Measurements from ENCODE around the gene TMEM167A.

TMEM167A gene

DNA sequence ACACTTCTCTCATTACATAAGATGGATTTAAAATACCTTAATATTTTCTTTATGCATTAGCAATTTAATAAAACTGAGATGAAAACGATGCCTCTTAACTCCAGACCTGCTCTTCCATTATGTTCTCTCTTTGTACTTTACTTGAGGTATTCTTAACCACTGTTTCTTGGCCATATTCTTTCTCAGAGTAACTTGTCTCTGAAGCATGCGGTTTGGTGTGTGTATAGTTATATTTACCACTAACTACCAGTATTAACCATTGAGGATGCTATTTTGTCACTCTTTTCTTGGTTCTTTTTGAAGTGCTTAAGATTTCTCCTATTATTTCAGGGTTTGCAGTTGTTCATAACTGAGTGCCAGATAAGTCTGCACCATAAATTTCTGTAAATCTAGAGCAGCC lies 17.9 kb downstream of the TMEM167A start:
- TF ChIP-seq, protein P1, sequence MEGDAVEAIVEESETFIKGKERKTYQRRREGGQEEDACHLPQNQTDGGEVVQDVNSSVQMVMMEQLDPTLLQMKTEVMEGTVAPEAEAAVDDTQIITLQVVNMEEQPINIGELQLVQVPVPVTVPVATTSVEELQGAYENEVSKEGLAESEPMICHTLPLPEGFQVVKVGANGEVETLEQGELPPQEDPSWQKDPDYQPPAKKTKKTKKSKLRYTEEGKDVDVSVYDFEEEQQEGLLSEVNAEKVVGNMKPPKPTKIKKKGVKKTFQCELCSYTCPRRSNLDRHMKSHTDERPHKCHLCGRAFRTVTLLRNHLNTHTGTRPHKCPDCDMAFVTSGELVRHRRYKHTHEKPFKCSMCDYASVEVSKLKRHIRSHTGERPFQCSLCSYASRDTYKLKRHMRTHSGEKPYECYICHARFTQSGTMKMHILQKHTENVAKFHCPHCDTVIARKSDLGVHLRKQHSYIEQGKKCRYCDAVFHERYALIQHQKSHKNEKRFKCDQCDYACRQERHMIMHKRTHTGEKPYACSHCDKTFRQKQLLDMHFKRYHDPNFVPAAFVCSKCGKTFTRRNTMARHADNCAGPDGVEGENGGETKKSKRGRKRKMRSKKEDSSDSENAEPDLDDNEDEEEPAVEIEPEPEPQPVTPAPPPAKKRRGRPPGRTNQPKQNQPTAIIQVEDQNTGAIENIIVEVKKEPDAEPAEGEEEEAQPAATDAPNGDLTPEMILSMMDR (IDR thresholded peaks at IDR 0.05; ENCODE audit: low read depth, low read length): no peak
- in situ Hi-C loops (cut with HindIII; ENCODE audit: low sequenced_read_pairs): no loop called here
- H3K4me3 ChIP-seq (ENCODE audit: low read depth, low read length): no peak overlapping the region
- DNase-seq (ENCODE audit: low read depth, low spot score): no peak

DNA sequence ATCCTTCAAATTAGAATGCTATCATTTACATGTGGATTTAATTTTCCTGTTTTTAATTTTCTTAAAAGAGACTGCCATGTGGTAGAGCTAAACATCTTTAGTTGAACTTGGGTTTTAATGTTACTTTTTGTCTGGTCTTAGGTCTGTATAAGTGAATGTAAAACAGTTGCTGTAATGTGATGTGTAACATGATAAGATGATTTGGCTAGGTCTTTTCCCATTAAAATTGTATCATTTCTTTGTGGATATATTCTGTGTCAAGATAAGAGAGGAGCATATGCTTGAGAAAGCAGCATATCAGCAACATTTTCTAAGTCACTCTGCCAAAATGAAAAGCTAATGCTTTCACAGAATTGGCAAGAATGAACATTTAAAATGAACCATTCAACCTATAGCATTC lies 18.5 kb downstream of the TMEM167A start:
- no peak for DNase-seq (ENCODE audit: low read depth, low spot score)
- H3K4me3 ChIP-seq (ENCODE audit: low read depth, low read length): no peak overlapping the region
- in situ Hi-C loops (cut with HindIII; ENCODE audit: low sequenced_read_pairs): no loop called here
- TF ChIP-seq, protein P1 (IDR thresholded peaks at IDR 0.05; ENCODE audit: low read depth, low read length): no peak

DNA sequence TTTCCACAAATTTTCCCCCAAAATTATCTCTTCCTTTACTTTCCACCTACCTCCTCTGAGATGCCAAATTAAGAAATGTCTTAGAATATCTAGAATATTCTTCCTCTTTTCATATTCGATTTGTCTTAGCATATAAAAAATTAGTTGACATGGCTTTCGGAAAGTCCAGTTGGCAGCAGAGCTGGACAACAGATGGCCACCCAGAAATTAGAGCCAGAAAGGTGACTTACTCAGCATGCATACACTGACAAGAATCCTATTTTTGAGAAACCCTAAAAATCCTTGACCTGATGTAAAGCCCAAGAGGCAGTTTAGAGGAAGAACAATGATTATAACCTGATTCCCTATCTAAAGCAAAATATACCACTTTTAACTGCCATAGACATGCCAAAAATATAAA lies 22.0 kb downstream of the TMEM167A start:
- TF ChIP-seq, protein P1 (IDR thresholded peaks at IDR 0.05; ENCODE audit: low read depth, low read length): no peak
- no peak for DNase-seq (ENCODE audit: low read depth, low spot score)
- no peak overlapping the region for H3K4me3 ChIP-seq (ENCODE audit: low read depth, low read length)
- in situ Hi-C loops (cut with HindIII; ENCODE audit: low sequenced_read_pairs): no loop called here

DNA sequence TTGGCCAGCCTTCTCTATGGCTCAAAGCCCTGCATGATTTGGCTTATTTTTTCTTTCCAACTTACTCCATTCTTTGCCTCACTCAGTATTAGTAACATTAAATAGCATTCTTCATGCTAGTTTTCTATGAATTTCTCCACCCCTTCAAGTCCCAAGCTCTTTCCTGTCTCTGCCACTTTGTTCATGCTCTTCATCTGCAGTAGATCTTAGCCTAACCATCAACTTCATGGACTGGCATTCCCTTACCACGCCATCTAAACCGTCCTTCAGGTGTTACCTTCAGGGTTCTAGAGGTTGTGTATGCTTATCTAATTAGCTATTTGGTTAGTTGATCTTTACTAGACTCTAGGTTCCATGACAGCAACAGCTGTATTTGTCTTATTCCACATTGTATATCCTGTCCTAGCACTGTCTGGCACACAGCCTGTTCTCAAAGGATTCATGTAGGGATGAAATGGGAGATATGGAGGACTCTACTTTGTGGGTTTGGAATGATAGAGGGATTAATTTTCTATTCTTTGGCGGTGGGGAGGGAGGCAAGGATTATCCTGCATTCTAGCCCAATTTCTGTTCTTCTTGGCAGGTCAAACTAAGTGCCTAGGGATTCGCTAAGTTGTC lies 26.4 kb downstream of the TMEM167A start:
- no peak for DNase-seq (ENCODE audit: low read depth, low spot score)
- no peak overlapping the region for H3K4me3 ChIP-seq (ENCODE audit: low read depth, low read length)
- TF ChIP-seq, protein P1 (IDR thresholded peaks at IDR 0.05; ENCODE audit: low read depth, low read length): no peak
- in situ Hi-C loops (cut with HindIII; ENCODE audit: low sequenced_read_pairs): no loop called here

DNA sequence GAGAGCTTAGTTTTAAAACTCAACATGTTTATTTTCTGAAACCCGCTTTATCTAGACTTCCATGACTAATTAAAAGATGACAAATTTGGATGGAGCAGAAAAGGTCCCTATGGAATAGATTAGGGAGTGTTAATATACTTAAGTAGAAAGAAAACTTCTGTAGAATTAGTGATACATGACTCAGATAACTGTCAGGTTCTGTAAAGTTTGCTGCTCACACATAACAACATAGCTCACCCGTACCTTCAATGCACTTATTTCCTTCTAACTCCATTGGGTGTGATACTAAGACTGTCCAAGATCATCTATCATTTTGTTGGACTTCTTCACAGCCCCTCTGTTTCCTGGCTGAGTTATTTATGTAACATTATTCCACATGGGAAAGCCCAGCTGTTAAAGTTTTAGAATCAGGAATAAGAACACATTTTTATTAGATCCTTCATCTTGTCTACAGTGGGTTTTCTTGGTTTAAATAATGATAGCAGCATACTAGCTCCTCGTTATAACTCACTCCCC lies 27.8 kb downstream of the TMEM167A start:
- in situ Hi-C loops (cut with HindIII; ENCODE audit: low sequenced_read_pairs): no loop called here
- H3K4me3 ChIP-seq (ENCODE audit: low read depth, low read length): no peak overlapping the region
- no peak for DNase-seq (ENCODE audit: low read depth, low spot score)
- TF ChIP-seq, protein P1 (IDR thresholded peaks at IDR 0.05; ENCODE audit: low read depth, low read length): no peak

DNA sequence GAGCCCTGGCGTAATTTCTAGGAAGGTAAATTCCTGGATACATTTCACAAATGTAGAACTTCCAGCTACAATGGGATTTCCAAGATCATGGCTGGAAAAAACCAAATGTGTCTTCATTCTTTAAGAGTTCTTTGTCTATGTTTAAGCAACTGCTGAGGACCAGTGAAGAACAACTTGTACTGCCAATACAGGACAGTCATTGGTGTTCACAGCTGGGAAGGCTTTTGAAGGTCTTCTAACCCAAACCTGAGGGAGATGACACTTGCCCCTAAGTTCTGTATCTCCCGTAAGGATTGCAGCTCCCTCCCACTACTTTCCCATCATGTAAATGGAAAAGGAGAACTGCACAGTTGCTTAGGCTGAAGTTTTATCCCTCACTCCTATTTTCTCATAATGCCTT lies 28.4 kb downstream of the TMEM167A start:
- no peak for DNase-seq (ENCODE audit: low read depth, low spot score)
- no peak overlapping the region for H3K4me3 ChIP-seq (ENCODE audit: low read depth, low read length)
- in situ Hi-C loops (cut with HindIII; ENCODE audit: low sequenced_read_pairs): no loop called here
- TF ChIP-seq, protein P1 (IDR thresholded peaks at IDR 0.05; ENCODE audit: low read depth, low read length): no peak

Measured in astrocyte of the spinal cord (primary cell).